ENCODE measurements around the gene OXNAD1.

Gene OXNAD1

GRCh38 chr3:16264708-16265454 lies at the start of gene OXNAD1, which contains the start of gene DPH3:
OXNAD1 (plus strand) TSS chr3:16265212; CDS start chr3:16270953, 5,741 bp downstream.
DPH3 (minus strand) TSS chr3:16264943; CDS start chr3:16264876, 67 bp downstream.
- DNase-seq (ENCODE audit: low spot score), result peak; percentile 96

- DNase-seq (ENCODE audit: low spot score), result no peak
These were observed 48.6 kb upstream of the OXNAD1 start for GRCh38 chr3:16216373-16216935.

GRCh38 chr3:16219777-16220176 lies 45.2 kb upstream of the OXNAD1 start:
- no peak for DNase-seq (ENCODE audit: low spot score)

GRCh38 chr3:16221990-16222389 lies 43.0 kb upstream of the OXNAD1 start:
- no peak for DNase-seq (ENCODE audit: low spot score)

GRCh38 chr3:16222547-16222946 lies 42.5 kb upstream of the OXNAD1 start:
- no peak for DNase-seq (ENCODE audit: low spot score)

DNA sequence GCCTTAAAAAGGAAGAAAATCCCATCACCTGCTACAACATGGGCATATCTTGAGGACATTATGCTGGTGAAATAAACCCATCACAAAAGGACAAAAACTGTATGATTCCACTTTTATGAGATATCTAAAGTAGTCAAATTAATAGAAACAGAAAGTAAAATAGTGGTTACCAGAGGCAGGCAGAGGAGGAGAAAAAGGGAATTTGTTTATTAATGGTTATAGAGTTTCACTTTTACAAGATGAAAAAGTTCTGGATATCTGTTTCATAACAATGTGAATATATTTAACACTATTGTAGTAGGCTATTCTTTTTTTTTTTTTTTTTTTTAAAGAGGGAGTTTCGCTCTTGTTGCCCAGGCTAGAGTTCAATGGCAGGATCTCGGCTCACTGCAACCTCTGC lies 40.7 kb upstream of the OXNAD1 start:
- DNase-seq (ENCODE audit: low spot score), result no peak

GRCh38 chr3:16227566-16227965 lies 37.4 kb upstream of the OXNAD1 start:
- DNase-seq (ENCODE audit: low spot score), result no peak

DNA sequence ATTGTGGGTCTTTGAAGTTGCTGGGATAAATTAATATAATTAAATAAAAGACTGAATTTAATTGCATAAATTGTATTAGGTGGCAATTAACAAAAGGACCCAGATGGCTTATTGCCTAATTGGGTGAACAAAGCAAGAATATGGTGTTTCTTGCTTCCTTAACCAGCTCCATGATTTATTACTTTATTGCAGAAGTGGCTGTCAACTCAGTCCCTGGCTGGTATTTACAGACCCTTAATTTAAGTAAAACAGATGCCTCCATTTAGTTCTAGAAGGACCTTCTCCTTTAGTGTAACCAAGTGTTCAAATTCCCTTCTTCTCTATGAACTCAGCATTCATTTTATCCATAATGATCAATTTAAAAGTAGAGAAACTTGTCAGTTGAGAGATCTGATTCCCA lies 35.3 kb upstream of the OXNAD1 start:
- no peak for DNase-seq (ENCODE audit: low spot score)

- no peak for DNase-seq (ENCODE audit: low spot score)
These were observed 33.0 kb upstream of the OXNAD1 start for GRCh38 chr3:16231983-16232382.

GRCh38 chr3:16233806-16234205 lies 31.2 kb upstream of the OXNAD1 start:
- no peak for DNase-seq (ENCODE audit: low spot score)

DNA sequence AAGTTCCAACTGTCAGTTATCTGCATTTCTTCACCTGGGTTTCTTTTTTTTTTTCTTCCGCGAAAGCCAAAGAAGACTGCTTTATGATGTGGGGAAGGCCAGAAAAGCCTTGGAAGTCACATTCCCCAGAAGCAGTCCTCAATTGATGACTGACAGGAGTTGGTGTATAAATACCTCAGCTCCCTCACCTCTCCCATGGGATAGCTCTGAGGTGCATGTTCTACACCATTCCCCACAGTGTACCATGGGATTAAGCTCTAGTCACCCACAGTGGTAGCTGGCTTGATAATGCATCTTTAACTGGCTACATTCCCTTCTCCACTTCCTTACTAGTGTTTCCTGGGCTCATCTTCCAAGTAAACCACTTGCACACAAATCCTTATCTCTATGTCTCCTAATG lies 30.7 kb upstream of the OXNAD1 start:
- DNase-seq (ENCODE audit: low spot score), result no peak

DNA sequence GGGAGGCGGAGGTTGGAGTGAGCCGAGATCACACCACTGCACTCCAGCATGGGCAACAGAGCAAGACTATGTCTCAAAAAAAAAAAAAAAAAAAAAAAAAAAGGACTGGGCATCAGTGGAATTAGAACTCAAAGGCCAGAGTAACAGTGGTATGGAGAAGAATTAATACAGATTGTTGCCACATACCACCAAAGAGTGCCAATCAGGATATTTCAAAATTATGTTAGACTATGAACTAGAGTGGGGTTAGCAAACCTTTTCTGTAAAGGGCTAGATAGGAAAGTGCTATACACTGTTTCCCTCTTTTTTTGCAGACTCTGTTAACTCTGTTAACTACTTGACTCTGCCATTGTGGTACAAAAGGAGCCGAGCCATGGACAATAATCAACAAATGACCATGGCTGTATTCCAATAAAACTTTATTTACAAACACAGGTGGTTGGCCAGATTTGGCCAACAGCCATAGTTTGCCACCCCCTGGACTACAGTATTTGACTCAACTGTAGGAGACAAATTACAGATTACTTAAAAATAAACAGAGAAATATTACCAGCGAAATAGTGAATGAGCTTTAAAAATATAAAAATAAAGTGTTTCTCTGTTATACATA lies 28.9 kb upstream of the OXNAD1 start:
- no peak for DNase-seq (ENCODE audit: low spot score)

DNA sequence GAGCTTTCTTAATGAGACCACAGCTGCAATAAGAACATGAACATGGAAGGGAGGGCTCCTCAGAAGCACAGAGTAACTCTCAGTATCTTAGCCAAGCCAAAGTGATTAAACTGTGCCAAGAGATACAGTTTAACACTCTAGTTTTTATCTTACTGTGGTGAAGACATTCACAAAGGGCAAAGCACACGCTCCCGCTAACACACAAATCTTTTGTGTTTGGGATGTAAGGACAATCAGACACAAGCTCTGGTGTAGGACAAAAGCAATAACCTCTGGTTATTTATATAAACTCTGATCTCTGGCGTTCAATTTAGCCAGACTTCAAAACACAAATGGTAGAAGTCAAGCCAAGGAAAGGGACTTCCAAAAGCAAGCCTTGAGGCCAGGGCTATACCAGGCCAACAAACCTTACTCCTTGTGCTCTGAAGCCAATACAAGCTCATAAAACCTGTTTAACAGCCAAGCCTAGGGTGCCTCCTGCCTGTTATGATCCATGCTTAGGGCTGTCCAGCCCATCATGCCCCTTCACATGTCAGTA lies 28.1 kb upstream of the OXNAD1 start:
- no peak for DNase-seq (ENCODE audit: low spot score)

GRCh38 chr3:16239086-16239770 lies 25.8 kb upstream of the OXNAD1 start:
- no peak for DNase-seq (ENCODE audit: low spot score)

DNA sequence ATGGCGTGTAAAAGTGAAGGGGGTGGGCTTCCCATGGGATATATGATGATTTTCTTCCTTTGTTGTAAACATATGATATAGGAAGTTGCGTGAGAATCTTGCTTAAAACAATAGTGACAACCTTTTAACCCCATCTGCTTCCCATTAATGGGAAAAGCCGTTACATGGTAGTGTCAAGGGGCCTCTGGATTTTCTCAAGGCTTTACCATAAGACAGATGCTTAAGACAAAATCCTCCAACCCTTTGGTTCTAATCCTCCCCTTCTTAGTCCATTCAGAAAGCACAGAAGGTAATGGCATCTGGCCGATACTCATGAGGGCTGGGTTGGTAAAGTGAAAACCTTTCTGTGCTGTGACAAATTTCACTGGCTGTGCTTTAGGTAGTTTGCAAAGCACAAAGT lies 25.2 kb upstream of the OXNAD1 start:
- no peak for DNase-seq (ENCODE audit: low spot score)

DNA sequence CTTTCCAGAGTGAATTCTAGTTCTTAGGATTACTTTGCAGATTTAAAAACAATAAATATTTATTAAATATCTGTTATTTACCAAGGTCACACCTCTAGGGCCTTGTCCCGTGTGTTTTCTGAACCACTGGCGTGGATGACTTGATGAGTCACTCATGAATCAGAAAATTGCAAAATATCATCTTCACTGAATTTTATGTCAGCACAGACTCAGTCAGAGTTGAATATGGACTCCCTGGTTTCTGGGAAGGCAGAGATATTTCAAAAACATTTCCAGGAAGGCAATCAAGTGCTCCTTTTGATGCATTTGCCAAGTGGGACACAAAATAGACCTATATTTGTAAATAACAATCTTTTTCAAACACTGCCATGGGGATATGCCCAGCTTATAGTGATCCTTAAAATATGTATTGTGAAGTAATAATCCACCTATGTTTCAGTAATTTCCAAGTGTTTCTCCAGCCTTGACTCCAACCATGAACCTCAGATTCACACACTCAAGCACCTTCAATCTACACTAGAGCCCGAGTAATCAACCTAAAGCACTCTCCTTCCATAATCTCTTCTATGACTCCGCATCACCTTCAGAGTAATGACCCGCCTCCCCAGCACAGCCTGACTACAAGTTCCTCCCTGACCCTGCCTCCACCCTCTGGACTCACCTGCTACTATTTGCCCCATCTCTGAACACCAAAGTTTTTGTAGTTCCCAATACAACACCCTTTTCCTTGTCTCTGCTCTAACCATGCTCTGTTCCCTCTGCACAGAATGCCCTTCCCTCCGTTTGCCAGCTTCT lies 24.6 kb upstream of the OXNAD1 start:
- DNase-seq (ENCODE audit: low spot score), result peak; percentile 67

- DNase-seq (ENCODE audit: low spot score), result no peak
These were observed 23.8 kb upstream of the OXNAD1 start for GRCh38 chr3:16241225-16241624.

GRCh38 chr3:16242177-16242576 lies 22.8 kb upstream of the OXNAD1 start:
- no peak for DNase-seq (ENCODE audit: low spot score)

DNA sequence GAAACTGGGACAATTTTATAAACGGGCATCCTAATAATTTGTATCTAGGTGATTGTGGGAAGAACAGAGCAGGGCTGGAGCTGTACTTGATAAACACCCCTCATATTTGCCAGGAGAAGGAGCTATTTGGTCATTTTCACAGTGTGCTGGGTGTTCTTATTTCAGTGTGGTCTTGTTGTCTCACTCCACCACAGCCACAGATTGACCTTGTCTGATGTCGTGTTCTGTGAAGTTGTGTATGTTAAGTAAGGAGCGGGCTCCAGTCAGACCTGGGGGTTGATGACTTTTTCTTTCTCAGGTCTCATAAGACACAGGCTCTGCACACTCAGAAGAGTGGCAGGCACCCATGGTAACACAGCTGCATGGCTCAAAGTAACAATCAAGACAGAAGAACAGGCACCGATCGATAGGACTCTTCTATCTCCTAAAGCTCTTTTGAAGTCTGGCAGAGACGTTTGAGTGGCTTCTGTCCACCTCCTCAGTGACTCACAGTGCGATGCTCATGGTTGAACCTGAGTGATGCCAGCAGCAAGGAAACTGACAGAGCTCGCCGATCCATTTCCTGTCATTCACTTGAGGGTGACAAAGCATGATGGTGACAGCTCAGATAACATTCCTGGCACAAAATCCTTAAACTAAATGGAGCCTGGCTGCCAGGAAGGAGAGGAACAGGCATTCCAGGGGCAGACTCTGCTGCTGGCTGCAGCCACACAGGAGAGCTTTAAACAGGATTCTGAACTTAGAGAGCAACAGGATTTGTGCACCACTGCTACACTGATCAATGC lies 21.1 kb upstream of the OXNAD1 start:
- DNase-seq (ENCODE audit: low spot score), result no peak

DNA sequence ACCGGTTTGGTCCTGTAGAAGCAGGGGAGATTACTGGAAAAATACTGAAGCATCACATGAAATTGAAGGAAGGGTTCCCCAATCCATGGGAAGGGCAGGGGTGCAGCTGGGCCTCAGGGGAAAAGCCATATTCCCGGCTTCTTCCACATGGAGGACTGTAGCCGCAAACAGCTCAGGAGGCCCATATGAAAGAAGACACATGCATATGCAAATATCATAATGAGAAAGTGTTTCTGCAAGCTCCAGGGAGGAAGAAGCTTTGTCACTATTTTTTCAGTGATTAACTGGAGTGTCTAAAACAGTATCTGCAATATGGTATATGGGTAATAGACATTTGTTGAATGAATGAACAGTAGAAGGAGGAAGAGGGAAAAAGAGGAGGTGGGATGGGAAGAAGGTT lies 19.4 kb upstream of the OXNAD1 start:
- DNase-seq (ENCODE audit: low spot score), result no peak

Data from AG08396 (cell line).